ENCODE measurements around the gene KCNK17.

Gene KCNK17, protein sequence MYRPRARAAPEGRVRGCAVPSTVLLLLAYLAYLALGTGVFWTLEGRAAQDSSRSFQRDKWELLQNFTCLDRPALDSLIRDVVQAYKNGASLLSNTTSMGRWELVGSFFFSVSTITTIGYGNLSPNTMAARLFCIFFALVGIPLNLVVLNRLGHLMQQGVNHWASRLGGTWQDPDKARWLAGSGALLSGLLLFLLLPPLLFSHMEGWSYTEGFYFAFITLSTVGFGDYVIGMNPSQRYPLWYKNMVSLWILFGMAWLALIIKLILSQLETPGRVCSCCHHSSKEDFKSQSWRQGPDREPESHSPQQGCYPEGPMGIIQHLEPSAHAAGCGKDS

DNA sequence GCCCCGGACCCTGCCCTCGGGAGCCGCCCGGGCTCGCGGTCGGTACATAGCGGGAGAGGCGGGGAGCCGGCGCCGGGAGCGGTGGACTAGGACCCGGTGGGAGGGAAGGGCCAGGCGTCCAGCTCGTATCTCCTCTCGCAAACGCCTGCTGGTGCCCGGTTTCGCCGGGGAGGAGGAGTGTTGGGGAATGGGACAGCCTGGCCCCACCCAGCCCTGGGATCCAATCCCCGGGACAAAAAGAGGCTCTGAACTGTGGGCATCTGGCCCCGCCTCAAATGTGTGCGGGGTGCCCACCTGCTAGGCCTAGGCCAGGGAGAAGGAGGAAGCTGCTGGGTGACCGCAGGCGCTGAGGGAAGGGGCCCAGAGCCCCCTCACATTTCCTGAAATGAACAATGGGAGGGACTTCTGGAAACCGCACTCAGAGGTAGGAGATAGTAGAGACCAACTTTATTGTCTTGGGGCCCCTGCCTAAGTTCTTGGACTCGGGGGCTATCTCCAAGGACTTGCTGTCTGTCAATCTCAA, at the start of gene KCNK17:
KCNK17 (minus strand) TSS at position 147 of the 523 bp plus-strand sequence; CDS start at position 48, 99 bp downstream.
- DNase-seq: no peak

- DNase-seq: no peak
These were observed 49.1 kb upstream of the KCNK17 start for GRCh38 chr6:39363280-39363679.

- DNase-seq: no peak
These were observed 48.3 kb upstream of the KCNK17 start for GRCh38 chr6:39362487-39362865.

- DNase-seq: no peak
These were observed 47.7 kb upstream of the KCNK17 start for GRCh38 chr6:39361657-39362486.

DNA sequence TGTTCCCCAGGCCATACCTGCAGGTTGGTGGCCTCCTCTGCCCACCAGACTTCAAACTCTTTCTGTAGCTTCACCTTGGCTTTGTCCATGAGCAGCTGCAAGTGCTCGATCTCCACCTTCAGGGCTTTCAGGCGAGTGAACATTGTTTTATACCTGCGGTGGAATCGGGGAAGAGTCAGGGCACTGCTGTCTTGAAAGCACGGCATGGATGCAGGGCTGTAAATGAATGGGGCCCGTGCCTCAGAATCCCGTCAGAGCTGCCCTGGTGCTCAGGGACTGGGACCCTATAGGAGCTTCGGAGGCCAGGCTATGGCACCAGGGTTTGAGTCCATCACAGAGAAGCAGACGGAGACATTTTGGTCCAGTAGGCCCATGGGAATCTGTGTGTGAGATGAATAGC, 46.2 kb upstream of the KCNK17 start:
- no peak for DNase-seq

DNA sequence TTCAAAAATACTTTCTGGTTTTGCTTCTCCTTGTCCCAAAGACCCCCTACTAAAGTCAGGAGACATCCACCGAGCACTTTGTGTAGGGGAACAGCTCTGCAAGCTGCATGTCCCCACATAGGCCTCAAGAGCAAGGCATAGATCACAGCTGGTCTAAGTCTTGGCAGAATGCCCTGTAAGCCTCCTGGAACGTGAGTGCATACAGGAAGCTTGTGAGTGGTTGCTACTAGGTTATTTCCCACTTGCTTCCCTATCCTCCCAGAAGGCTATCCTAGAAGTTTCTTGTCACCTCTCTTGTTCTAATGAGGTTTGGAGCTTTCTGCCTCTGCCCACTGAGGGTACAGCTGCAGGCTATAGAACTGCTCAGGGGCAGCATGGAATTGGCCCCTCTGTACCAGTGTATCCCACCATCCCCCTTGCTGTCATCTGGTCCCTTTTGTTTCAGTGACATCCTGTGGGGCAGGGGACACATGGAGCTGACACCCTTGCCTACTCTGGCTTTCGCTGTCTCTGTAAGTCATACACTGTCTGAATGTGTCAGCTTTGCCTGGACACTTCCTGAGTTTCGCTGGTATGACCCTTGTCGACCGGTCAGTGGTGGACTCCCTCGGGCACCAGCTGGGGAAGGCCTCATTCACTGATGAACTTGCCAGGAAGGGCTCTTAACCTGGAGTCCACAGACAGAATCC, 43.9 kb upstream of the KCNK17 start:
- DNase-seq: peak; percentile 30

- no peak for DNase-seq
These were observed 39.6 kb upstream of the KCNK17 start for GRCh38 chr6:39353698-39354315.

DNA sequence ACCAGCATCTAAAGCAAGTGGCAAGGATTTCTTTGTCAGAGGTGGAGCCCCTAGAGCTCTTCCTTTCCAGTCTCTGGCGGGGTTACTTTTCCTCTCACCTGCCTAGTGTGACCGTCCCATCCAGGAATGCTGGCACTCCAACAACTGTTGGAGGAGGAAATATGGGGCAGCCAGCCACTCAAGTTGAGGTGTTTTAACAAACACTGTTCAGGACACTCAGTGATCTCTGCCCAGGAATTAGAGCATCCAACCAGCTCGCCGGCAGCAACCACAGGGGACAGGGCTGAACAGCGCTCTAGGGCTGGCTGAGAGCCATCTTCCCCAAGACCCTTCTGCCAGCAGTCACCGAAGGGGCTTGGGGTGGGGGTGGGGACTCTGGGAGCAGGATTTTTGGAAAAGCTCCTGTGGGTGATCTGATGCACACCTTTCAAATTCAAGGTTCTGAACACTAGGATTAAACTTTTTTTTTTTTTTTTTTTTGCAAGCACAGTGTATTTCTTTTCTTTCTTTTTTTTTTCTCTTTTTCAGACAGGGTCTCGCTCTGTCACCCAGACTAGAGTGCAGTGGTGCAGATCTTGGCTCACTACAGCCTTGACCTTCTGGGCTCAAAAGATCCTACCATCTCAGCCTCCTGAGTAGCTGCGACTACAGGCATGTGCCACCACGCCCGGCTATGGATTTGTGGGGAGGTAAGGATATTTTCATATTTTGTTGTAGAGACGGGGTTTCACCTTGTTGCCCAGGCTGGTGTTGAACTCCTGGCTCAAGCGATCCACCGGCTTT, 36.7 kb upstream of the KCNK17 start:
- DNase-seq: no peak

- no peak for DNase-seq
These were observed 34.5 kb upstream of the KCNK17 start for GRCh38 chr6:39348740-39349139.

DNA sequence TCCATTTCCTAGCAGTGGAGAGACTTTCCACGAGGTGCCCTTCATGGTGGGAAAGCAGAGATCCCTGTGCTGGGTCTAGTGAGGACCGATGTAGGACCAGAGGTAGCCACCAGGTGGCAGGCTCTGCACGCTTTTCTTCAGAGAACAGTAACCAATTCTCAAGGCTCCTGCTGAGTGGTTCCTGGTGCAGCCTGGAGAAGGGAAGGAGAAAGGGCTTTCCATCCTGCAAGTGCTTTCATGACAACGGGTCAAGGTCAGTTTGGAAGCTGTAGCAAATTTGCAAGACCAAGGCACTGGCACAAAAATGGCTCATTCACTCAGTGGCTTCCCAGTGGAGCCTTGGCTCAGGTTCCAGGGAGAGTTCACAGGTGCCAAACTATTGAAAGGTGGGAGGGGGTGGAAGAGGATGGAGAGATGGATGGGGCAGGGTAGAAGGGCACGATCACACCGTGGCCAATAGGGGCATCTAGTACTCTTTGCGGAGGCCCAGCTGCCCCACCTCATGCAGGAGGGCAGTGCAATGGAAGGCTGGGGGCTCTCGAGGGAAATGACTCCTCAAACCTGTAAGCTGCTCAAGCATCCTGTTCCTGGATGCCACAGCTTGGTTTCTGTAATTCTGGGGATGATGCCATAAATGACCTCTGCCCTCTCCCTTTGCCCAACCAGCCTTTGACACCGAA, 33.8 kb upstream of the KCNK17 start:
- no peak for DNase-seq

GRCh38 chr6:39347206-39347605, 33.0 kb upstream of the KCNK17 start:
- DNase-seq: no peak

DNA sequence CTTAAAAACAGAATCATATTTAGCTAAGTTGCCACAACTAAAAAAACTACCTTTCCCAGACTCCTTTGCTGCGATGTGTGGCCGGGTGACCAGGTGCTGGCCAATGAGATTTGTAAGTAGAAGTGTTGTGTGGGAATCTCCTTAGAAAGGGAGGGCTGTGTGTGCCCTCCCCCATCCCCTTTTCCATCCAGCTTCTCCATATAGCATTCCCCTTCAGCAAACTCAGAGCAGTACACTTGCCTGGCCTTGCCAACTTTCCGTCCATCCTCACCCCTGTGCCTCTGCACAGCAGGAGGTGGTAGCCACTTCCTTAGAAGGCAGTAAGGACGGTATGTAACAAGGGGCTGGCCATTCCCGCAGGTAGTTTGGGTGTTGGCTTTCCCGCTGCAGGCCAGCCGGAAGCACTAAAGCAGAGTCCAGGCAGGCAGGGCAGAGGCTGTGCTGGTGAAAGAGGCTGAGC, 30.6 kb upstream of the KCNK17 start:
- DNase-seq: no peak

DNA sequence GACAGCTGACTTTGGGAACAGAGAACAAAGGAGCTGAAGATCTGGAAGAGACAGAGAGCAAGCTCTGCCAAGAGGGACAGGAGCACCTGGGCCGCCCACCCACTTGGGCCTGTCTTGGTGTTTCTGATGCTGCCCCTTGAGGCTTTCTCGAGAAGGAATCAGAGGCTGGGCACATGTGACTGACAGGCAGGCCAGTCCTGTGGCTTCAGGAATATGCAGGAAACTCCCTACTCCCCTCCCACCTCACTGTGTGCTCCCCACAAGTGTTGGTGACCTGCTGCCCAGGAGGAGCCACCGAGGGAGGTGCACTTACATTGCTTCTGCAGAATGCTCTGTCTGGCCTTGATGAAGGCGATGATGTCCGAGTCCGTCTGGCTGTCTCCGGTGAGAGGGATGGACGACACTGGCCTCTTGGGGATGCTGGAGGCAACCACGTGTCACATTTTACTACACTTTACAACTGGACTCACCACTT, 29.2 kb upstream of the KCNK17 start:
- DNase-seq: no peak

DNA sequence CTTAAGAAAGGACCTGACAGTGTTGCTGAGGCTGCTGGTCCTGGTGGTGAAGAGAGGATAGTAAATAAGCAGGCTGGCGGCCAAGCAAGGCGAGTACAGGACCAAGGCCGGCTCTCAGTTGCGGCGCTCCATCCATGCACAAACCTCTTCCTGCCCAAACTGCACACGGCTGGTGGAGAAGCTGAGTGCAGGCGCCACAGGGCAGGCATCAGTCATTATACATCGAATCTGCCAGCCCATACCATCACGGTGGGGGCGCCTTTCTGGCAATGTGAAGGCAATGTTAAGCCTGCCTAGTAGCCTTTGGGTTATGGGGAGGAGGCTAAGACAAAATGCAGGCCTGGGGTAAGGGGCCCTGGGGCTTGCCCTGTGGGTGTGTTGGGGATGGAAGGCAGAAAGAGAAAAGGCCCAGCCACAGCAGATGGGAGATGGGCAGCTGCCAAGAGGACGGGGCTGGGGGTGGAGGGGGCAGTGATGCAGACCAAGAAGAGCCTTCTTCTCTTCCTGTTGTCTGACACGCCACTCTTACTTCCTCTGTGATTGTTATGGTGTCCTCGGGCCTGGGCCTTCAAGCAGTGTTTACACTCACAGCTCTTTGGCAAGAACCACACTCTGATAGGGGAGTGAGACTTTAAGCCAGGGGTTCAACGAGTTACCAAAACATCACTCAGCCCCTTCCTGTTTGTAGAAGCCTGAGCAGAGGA, 28.6 kb upstream of the KCNK17 start:
- DNase-seq: no peak

DNA sequence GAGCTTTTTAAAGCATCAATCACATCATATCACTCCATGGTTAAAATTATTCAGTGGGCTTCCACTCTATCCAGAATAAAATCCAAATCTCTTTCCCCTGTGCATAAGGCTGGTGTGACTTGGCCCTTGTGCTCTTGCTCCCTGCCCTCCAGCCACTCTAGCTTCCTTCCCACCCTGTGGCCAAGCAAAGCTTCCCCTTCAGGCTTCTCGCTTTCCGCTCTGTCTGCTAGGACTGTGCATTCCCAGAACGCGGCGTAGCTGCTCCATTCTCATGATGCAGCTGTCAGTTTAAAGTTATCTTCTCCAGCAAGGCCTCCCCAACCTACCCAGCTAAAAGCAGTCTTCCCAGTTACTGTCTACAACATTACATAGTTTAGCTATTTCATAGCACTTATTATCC, 27.7 kb upstream of the KCNK17 start:
- DNase-seq: no peak

DNA sequence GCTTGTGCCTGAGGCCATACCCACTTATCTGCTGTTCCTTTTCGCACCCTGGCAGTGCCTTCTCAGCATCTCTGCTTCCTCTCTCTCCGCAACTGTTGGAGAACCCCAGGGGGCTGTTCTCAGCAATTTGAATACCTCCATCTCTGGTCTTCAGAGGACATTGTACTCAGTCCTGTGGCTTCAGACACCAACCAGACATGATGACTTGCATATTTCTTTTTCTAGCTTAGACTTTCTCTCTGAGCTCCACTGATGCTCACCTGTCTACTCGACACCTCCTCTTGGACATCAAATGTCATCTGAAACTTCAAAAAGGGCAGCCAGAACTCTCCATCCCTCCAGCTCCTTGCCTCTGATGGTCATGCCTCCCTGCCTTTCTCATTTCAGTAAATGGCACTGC, 27.1 kb upstream of the KCNK17 start:
- no peak for DNase-seq

- peak; percentile 70 for DNase-seq
These were observed 25.8 kb upstream of the KCNK17 start for GRCh38 chr6:39339868-39340550.

DNA sequence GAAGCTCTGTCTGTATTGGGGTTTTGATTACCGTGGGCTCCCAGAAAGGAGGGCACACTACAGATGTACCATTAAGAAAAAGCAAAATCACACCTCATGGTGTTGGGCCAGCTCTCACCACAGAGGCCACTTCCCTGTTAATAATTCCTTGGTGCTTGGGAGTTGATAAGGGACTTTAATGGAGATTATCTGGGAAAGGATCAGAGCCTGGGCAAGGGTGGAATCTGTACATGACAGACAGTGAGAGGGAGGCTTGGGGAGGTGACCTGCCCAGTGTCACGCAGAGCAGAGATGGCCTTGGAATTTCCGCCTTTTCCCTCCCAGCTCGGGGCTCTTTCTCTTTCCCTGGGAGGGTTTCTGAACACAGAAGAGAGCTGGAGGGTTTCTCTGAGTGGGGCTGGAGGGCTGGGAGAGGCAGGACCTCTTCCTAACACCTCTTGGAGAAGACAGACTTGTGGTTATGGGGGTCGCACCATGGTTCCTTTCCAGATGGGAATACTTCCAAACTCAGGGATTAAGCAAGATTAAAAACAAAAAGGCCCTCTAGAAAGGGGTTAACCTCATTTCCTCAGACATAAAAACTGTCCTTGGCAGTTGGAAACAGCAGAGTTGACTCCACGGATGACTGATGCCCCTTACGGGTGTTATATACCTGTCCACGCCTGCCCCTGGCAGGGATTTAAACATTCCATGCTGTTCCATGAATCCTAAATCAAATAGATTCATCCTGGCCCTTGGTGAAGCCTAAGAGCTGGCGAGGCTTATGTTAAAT, 25.1 kb upstream of the KCNK17 start:
- no peak for DNase-seq

DNA sequence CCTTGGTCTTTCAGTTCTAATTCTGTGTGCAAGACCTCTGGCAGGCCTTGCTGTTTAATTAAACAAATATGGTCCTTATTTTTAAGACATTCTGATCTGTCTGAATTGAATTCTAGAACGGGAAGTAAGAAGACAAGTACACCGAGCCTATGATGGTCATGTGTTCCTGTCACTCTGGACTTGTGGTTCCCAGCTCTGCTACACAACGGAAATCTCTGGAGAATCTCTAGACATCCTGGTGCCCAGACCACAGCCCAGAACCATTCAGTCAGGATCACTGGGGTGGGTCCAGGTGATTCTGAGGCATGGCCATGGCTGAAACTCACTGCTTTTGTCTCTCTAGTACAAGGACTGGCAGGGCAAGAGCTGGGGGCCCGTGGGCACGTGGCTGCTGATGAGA, 24.2 kb upstream of the KCNK17 start:
- no peak for DNase-seq

Data from NCI-H2081 treated with DMSO at 0.1 percent for 48 hours (cell line).